Cardiac septum (tissue), 1 donor: Measurements from ENCODE around the gene CACNA1S. TPM values are rescaled to one million over a fixed set of nuclear protein-coding genes. Genes with fewer than 3 reads are reported as not detected.

Experiments used
- DNase-seq: peaks from one replicate; pipeline ENCODE4 v3.0.0-alpha.2; 2020; ENCODE audit warnings: low spot score
- intact Hi-C: fragments of 100-400 bp; cut with DNase I; formaldehyde crosslinking; loops from one replicate; pipeline ENCODE4 v1.14.0; 2022
- total RNA-seq: library from RNA; stranded (reverse); fragmentation: NEBNext Ultra II Directional; extraction: Animal tissue kit (Norgen Biotek cat#: 25700); gene quantifications from one replicate; pipeline ENCODE4 v1.2.1, GENCODE V29; 2021
- donor health status: DM: no; HTN: no; CAD: no.

CACNA1S gene
- total RNA-seq, 1 donor from 2014 or later: 0.19 TPM

DNA sequence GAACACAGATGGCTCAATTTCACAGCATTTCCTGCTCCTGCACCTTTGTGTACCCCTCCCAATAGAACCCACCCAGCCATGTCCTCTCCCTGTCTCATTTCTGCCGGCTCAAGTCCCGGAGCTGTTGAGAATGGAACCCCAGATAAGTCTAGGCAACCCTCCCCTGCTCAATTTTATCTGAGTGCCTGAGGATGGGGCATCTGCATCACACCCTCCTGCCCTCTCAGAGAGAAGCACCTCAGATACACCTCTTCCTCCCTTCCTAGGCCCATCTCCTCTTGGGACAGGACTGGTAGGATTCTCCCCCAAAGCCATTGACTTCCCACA is 89.8 kb downstream of the CACNA1S start:
- DNase-seq: no peak
- intact Hi-C loops: no loop called here

GRCh38 chr1:201021630-201022492 is 90.4 kb downstream of the CACNA1S start:
- DNase-seq: no peak
- intact Hi-C loops: no loop called here

GRCh38 chr1:201020721-201021629 is 91.3 kb downstream of the CACNA1S start:
- intact Hi-C loops: no loop called here
- DNase-seq: no peak

DNA sequence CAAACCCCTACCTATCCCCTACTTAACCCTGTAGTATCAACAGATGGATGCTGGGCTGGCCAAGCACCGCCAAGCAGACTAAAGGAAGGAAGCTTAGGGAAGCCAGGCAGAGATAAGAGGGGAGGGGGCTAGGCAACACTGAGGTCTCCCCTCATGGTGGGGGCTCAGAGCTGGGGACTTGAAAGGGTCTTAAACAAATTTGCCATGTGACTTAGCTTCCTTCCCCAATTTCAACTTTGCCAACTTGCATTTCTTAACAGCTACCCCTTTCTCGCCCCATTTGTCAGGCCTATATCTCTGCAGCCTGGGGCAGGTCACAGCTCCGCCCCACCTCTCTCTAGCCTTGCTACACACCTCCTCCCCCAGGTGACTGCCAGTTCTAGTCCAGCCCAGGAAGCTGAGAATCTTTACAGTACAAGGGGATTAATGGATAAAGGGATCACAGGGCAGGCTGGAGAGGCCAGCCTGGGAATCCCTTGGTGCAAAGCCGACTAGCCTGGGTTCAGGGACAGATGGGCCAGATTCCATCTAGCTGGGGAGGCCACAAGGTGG is 92.1 kb downstream of the CACNA1S start:
- DNase-seq: no peak
- intact Hi-C loops: no loop called here

DNA sequence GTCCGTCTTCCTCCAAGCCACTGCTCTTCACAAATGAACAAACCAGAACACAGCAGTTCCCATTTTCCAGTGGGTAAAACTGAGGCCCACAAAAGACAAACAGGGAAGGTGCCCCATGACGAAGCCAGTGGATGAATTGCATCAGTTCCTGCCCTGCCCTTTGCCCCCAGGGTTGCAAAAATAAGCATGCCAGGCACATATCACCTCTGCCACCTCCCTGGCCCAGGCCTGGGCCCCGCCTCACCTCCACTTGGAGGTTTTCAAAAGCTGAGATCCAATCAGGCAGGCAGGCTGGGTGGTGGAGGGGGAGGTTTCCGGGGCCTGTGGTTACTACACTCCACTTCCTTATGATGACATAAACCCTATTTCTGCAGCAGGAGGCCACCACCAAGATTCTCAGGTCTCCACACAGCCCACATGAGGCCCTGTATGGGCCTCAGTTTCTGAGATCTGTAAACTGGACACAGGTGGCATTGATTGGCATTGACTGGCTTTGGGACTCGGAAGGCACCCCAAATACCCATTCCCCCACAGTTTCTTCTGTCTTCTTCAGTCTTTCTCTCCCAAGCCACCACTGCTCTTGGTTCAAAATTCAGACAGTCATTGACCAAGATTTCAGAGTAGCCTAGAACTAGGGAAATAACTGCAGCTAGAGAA is 92.8 kb downstream of the CACNA1S start:
- peak; percentile 93 for DNase-seq
- intact Hi-C loops: no loop called here

- DNase-seq: no peak
- intact Hi-C loops: no loop called here
Measured at GRCh38 chr1:201017828-201018163, 94.4 kb downstream of the CACNA1S start.

- intact Hi-C loops: no loop called here
- no peak for DNase-seq
Measured at GRCh38 chr1:201016943-201017827, 95.0 kb downstream of the CACNA1S start.

DNA sequence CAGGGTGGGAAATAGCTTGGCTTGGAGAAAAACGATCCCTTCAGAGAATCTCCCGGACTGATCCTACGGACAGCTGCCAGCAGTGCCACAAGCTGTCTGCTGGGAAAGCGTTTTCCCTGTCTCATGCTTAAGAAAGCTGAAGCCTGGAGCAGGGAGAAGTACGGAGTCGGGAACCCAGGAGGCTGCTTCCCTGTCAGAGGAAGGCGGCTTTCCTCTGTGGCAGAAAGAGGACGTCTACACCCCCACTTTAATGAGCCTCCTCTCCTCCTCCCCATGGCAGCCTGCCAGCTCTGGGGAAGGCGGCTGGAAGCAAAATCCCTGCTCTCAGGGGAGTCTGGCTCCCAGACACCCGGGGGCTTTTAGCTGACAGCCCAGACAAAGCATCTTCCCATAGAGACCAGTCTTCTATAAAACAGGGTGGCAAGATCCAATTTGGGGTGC is 96.0 kb downstream of the CACNA1S start:
- intact Hi-C loops: no loop called here
- no peak for DNase-seq

GRCh38 chr1:201015551-201016091 is 96.6 kb downstream of the CACNA1S start:
- DNase-seq: no peak
- intact Hi-C loops: no loop called here

DNA sequence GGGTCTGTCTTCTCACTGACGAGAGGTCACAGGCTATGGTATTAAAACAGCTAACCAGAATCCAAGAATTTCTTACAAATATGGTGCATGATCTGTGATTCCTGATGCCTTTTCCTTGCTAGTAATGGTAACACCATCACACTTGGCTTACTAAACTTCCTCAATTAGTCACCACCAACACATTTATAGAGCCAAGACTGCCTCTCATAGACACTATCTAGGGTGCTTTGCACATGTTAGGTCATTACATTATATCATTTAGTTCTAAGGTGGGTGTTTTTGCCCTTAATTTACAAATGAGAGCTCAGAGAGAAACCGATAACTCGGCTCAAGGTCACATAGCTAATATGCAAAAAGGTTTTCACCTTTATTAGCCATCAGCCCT is 97.4 kb downstream of the CACNA1S start:
- intact Hi-C loops: no loop called here
- DNase-seq: no peak

GRCh38 chr1:201013991-201014815 is 98.0 kb downstream of the CACNA1S start:
- intact Hi-C loops: loop anchor here (2.0 kb wide), 1 partner anchor 37 kb away; no protein-coding TSS in a partner anchor

DNA sequence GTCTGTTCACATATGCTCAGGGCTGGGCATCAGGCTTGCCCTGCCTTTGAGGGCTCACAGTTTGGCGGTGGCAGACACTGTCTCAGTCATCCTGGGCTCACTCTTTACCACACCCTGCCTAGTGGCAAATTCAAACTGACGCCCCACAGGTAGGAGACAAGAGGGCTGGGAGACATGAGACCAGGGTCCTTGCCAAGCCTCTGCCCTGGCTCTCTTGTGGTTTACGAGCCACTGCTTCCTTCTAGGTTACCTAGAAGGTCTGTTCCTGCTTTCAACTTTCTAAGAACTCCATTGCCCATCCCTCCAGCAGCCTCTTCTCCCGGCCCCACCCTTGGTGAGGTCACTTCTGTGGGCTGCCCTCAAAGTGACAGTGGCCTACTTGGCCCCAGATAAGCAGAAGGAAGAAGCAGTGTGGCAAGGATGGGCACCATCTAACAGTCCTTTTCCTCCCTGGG is 99.2 kb downstream of the CACNA1S start:
- peak; percentile 90 for DNase-seq
- intact Hi-C loops: loop anchor here (2.0 kb wide), 1 partner anchor 36 kb away; no protein-coding TSS in a partner anchor

More at GRCh38 chr1:201013991-201014815, 98.0 kb downstream of the CACNA1S start:
- no peak for DNase-seq

DNA sequence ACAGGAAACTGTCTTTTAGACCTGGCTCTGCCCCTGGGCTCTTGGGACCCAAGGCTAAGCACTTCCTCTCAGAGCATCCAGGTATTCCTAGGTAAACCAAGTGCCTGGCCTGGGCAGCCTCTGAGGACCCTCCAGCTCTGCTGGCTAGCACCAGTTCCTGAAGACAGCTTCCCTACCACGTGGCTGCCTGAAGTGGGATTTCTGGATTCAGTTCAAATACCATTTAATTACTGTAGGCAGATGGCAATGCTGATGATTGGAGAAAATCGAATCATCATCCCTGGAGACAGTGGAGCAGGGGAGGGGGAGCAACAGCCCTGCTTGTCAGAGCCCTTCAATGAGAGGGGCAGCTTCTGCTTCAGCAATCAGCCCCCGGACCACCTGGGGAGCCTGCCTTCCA is 100.6 kb downstream of the CACNA1S start:
- intact Hi-C loops: loop anchor here (2.0 kb wide), 1 partner anchor 35 kb away; no protein-coding TSS in a partner anchor
- DNase-seq: no peak

DNA sequence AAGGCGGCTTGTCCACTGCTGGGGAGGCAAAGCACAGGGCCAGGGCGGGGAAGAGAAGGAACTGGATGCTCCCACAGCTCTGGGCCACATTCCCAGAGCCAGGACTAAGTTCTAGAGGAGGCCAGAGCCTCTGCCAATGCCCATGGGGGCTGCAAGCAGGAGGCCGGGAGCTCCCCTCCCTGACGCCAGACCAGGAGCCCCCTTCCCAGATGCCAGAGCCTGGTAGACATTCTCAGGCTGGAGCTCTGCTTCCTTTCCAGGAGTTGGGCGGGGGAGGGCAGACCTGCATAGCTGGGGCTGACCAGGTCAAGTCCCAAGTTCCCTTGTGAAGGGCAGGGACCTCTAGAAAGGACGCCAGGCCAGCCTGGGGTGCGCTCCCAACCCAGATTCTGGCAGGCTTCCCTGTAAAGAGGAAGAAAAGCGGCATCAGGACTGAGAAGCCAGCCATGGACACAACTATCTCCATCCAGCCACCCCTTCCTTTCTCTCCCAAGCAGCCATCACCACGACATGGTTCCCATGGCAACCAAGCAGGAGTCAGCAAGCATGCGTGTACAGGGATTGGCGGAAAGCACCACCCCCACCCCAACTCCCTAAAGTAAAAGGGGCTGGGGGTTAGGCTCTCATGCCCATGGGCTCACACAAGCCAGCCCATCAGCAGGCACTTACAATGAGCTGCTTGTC is 102.1 kb downstream of the CACNA1S start:
- DNase-seq: no peak
- intact Hi-C loops: no loop called here

- intact Hi-C loops: no loop called here
- no peak for DNase-seq
Measured at GRCh38 chr1:201008666-201009360, 103.4 kb downstream of the CACNA1S start.

- no peak for DNase-seq
- intact Hi-C loops: no loop called here
Measured at GRCh38 chr1:201007481-201007880, 104.7 kb downstream of the CACNA1S start.
